Tibial nerve (tissue), 4 donors: Measurements from ENCODE around the gene CLIP2. TPM values are rescaled to one million over a fixed set of nuclear protein-coding genes. Genes with fewer than 3 reads are reported as not detected.
"Not testable (repeated sequence)": the region's sequence is repeated elsewhere in the genome, so short reads cannot be mapped to it uniquely, and the experiment has no call there.

ENCODE experiments used
- DNase-seq, 2 donors: peaks; one replicate each; pipeline ENCODE4 v3.0.0-alpha.2; 2019; ENCODE audit warnings: low spot score in 2 of 2
- H3K27ac ChIP-seq, 4 donors: fragments of 200-600 bp; sonication (generic) in 3 of 4; one replicate each; pipeline ENCODE4 v1.5.1; 2017 to 2019; ENCODE audit warnings: mild to moderate bottlenecking in 1 of 4
- H3K27me3 ChIP-seq, 2 donors: fragments of 200-600 bp; sonication (generic) in 1 of 2; one replicate each; pipeline versions ENCODE4 v1.5.1 to v1.6.0; 2017 to 2019
- H3K36me3 ChIP-seq, 3 donors: fragments of 200-600 bp; sonication (generic); one replicate each; pipeline ENCODE4 v1.5.1; 2018 to 2019
- H3K4me1 ChIP-seq, 4 donors: fragments of 200-600 bp; sonication (generic) in 3 of 4; one replicate each; pipeline ENCODE4 v1.5.1; 2017 to 2019
- H3K4me3 ChIP-seq, 4 donors: fragments of 200-600 bp; sonication (generic) in 3 of 4; one replicate each; pipeline ENCODE4 v1.5.1; 2017 to 2019; ENCODE audit warnings: mild to moderate bottlenecking in 1 of 4, moderate library complexity in 1 of 4
- H3K9me3 ChIP-seq, 4 donors: fragments of 200-600 bp; sonication (generic) in 3 of 4; one replicate each; pipeline ENCODE4 v1.5.1; 2017 to 2019
- EP300 ChIP-seq, 2 donors: sonication (generic); formaldehyde crosslinking; IDR thresholded peaks; one replicate each; pipeline ENCODE4 v1.6.1; 2017; ENCODE audit warnings: antibody characterized with exemption in 2 of 2, mild to moderate bottlenecking in 1 of 2
- POLR2A ChIP-seq, 2 donors: fragments of 450-650 bp; IDR thresholded peaks; one replicate each; pipeline ENCODE4 v1.6.1; 2017; ENCODE audit warnings: antibody characterized with exemption in 2 of 2, mild to moderate bottlenecking in 2 of 2, moderate library complexity in 2 of 2
- WGBS, 2 donors: methylation state at CpG; one replicate each; pipeline ENCODE4 v1.1.5; 2018; 5-methylcytosine and 5-hydroxymethylcytosine counted together
- total RNA-seq, 4 donors: library from RNA; depleted of rRNA; stranded (reverse); fragments of >200 nt; gene quantifications; one replicate each; pipeline ENCODE4 v1.1.0, GENCODE V29; 2016
- TF ChIP-seq, protein P1 (sequence below), 5 experiments: fragments of 200-600 bp in 3 of 5; fragments of 450-650 bp in 2 of 5; sonication (generic) in 3 of 5; IDR thresholded peaks; one replicate each; pipeline ENCODE4 v1.5.1; 2016 to 2019; ENCODE audit warnings: antibody characterized with exemption in 5 of 5, mild to moderate bottlenecking in 3 of 5, moderate library complexity in 2 of 5

Gene CLIP2
- total RNA-seq, 4 donors from 2014 or later, result 42.0 to 48.3 (median 46.3) TPM

DNA sequence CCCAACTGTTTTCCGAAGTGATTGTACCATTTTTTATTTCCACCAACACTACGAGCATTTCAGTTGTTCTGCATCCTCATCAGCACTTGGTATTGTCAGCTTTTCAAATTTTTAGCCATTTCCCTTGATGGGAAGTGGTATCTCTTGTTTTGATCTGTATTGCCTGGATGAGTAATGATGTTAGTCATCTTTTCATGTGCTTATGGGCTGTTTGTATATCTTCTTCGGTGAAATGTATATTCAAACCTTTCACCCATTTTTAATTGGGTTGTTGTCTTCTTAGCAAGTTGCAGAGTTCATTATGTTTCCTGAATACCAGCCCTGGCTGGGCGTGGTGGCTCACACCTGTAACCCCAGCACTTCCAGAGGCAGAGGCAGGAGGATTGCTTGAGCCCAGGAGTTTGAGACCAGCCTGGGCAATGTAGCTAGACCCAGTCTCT, 22.1 kb downstream of the CLIP2 start:
- WGBS, 2 donors, result 92 to 95% methylated on average over 4 of the region's 4 CpGs
- no peak overlapping the region for H3K27ac ChIP-seq
- H3K9me3 ChIP-seq, result no peaks in the 10 kb centered on the region
- no peak for DNase-seq
- TF ChIP-seq EP300 (IDR thresholded peaks at IDR 0.05), result no peak
- TF ChIP-seq, protein P1, sequence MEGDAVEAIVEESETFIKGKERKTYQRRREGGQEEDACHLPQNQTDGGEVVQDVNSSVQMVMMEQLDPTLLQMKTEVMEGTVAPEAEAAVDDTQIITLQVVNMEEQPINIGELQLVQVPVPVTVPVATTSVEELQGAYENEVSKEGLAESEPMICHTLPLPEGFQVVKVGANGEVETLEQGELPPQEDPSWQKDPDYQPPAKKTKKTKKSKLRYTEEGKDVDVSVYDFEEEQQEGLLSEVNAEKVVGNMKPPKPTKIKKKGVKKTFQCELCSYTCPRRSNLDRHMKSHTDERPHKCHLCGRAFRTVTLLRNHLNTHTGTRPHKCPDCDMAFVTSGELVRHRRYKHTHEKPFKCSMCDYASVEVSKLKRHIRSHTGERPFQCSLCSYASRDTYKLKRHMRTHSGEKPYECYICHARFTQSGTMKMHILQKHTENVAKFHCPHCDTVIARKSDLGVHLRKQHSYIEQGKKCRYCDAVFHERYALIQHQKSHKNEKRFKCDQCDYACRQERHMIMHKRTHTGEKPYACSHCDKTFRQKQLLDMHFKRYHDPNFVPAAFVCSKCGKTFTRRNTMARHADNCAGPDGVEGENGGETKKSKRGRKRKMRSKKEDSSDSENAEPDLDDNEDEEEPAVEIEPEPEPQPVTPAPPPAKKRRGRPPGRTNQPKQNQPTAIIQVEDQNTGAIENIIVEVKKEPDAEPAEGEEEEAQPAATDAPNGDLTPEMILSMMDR (IDR thresholded peaks at IDR 0.05), result no peak
- TF ChIP-seq POLR2A (IDR thresholded peaks at IDR 0.05), result no peak
- no peaks in the 10 kb centered on the region for H3K27me3 ChIP-seq
- no peaks in the 10 kb centered on the region for H3K36me3 ChIP-seq
- H3K4me1 ChIP-seq, result peaks cover 0 to 20% (median 9%) of the 10 kb centered on the region in 4 donors
- no peak overlapping the region for H3K4me3 ChIP-seq

DNA sequence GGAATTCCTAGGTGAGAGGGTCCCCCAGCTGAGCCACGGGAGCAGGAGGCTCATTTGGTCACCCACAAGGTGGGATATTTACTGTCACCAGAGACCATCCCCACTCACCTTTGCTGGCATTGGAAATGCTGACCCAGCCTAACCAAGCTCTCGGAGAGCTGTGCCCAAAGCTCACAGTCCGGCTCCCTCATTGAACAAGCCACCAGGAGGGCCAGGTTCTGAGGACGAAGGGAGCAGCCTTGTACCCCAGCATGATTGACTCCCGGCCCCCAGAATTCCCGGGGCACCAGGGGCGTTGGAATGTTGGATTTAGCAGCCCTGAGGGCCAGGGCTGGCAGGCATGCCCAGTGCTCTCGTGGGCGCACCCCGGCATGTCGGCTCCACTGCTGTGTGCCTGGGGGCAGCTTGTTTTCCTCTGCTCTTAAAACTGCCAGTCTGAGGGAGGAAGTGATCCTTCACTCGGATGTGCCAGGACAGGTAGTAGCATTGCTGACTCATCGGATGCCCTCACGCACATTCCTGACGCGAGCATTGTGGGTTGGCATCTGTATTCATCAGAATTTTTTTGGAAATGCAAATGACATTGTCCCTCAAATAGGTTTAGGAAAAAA, 23.3 kb downstream of the CLIP2 start:
- TF ChIP-seq, protein P1 (IDR thresholded peaks at IDR 0.05), result no peak
- TF ChIP-seq POLR2A (IDR thresholded peaks at IDR 0.05), result no peak
- TF ChIP-seq EP300 (IDR thresholded peaks at IDR 0.05), result no peak
- peaks cover 0 to 8% (median 0%) of the 10 kb centered on the region in 4 donors for H3K4me1 ChIP-seq
- H3K27ac ChIP-seq, result no peak overlapping the region
- no peaks in the 10 kb centered on the region for H3K9me3 ChIP-seq
- H3K27me3 ChIP-seq, result no peaks in the 10 kb centered on the region
- no peak overlapping the region for H3K4me3 ChIP-seq
- no peak for DNase-seq
- 61 to 86% methylated on average over 13 to 16 of the region's 16 CpGs for WGBS, 2 donors
- peaks cover 0 to 5% (median 0%) of the 10 kb centered on the region in 3 donors for H3K36me3 ChIP-seq

DNA sequence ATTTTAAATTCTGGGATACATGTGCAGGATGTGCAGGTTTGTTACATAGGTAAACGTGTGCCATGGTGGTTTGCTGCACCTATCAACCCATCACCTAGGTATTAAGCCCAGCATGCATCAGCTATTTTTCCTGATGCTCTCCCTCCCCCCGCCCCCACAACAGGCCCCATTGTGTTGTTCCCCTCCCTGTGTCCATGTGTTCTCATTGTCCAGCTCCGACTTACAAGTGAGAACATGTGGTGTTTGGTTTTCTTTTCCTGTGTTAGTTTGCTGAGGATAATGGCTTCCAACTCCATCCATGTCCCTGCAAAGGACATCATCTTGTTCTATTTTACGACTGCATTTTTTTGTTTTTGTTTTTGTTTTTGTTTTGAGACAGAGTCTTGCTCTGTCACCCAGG, 26.7 kb downstream of the CLIP2 start:
- H3K36me3 ChIP-seq, result peaks cover 0 to 37% (median 0%) of the 10 kb centered on the region in 3 donors
- 49 to 76% methylated on average over 4 of the region's 4 CpGs for WGBS, 2 donors

DNA sequence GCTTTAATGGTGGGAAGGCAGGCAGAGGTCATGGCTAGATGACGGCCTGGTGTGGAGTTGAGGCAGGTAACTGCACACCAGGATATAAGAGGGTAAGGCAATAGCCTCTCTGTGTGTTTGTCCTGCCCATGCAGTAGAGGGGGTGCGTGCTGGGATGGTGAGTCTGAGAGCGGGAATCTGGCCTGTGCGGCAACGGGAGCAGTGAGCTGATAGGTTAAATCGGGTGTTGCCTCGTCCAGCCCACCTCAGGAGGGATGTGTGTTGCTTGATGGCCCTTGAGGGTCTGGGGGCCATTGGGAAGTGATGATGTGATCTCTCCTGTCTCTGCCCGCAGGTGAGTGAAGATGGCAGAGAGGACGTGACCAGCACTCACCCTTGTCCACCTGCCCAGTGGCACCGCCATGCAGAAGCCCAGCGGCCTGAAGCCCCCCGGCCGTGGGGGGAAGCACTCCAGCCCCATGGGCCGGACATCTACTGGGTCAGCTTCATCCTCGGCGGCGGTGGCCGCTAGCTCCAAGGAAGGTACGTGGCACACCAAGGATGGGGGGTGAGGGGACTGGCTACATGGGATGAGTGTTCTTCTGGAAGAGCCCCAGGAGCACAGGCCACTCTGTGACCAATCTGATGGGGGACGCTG, 28.1 kb downstream of the CLIP2 start:
- Histone ChIP-seq H3K36me3 (peaks cover 0 to 38% (median 0%) of the 10 kb centered on the region in 3 donors), H3K4me1 (no peaks in the 10 kb centered on the region), H3K27ac (no peak overlapping the region), H3K4me3 (no peak overlapping the region), H3K27me3 (no peaks in the 10 kb centered on the region), H3K9me3 (no peaks in the 10 kb centered on the region)
- WGBS, 2 donors, result 92 to 94% methylated on average over 20 of the region's 20 CpGs
- DNase-seq, result no peak
- no peak for TF ChIP-seq POLR2A (IDR thresholded peaks at IDR 0.05)
- TF ChIP-seq EP300 (IDR thresholded peaks at IDR 0.05), result no peak
- TF ChIP-seq, protein P1 (IDR thresholded peaks at IDR 0.05), result no peak

More for the DNA sequence above, 26.7 kb downstream of the CLIP2 start:
- not testable (repeated sequence) for H3K9me3 ChIP-seq, DNase-seq, H3K4me3 ChIP-seq, H3K27me3 ChIP-seq, H3K27ac ChIP-seq, H3K4me1 ChIP-seq

DNA sequence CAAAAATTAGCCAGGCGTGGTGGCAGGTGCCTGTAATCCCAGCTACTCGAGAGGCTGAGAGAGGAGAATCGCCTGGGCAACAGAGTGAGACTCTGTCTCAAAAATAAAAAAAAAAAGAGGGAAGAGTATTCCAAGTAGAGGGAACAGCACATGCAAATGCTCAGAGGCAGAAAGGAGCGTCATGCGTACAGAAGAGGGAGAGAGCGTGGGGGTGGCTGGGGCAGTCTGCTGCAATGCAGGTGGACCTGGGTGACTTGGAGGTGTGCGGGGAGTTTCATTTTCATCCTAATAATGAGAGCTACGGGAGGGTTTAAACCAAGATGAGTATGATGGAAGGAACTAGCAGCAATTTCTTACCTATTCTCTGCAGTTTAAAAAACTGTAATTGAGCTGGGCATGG, 28.8 kb downstream of the CLIP2 start:
- 96 to 98% methylated on average over 8 of the region's 8 CpGs for WGBS, 2 donors
- Histone ChIP-seq H3K27ac (no peak overlapping the region), H3K36me3 (peaks cover 0 to 41% (median 0%) of the 10 kb centered on the region in 3 donors), H3K4me1 (no peaks in the 10 kb centered on the region), H3K4me3 (no peak overlapping the region), H3K27me3 (no peaks in the 10 kb centered on the region), H3K9me3 (no peaks in the 10 kb centered on the region)
- TF ChIP-seq EP300 (IDR thresholded peaks at IDR 0.05) (no peak), POLR2A (IDR thresholded peaks at IDR 0.05) (no peak)
- TF ChIP-seq, protein P1 (IDR thresholded peaks at IDR 0.05), result no peak
- DNase-seq, result no peak
